OCI-LY1 (cell line): Measurements from ENCODE around the gene CNTNAP2.

ENCODE experiments used
- H2AFZ ChIP-seq: fragments of 200-600 bp; sonication (generic), shearing (Covaris generic); 2 replicates; pipeline ENCODE4 v1.6.0; 2014; ENCODE audit warnings: antibody characterized with exemption, mild to moderate bottlenecking, low read length
- H3F3A ChIP-seq: fragments of 200-600 bp; sonication (generic), shearing (Covaris generic); 2 replicates; pipeline ENCODE4 v1.6.0; 2014; ENCODE audit warnings: mild to moderate bottlenecking, antibody characterized with exemption, low read length, moderate library complexity; ENCODE audit not compliant: insufficient read depth
- H3K27ac ChIP-seq: fragments of 200-600 bp; sonication (generic); 2 replicates; pipeline ENCODE4 v1.5.1; 2014; ENCODE audit warnings: low read length, mixed run types, mild to moderate bottlenecking, low read depth; ENCODE audit not compliant: poor library complexity, severe bottlenecking
- H3K27me3 ChIP-seq: fragments of 200-600 bp; sonication (generic); 2 replicates; pipeline ENCODE4 v1.6.0; 2014; ENCODE audit warnings: antibody characterized with exemption, mild to moderate bottlenecking, low read length, moderate library complexity; ENCODE audit not compliant: insufficient read depth
- H3K36me3 ChIP-seq: fragments of 200-600 bp; sonication (generic); 2 replicates; pipeline ENCODE4 v1.6.1; 2014; ENCODE audit warnings: mild to moderate bottlenecking, antibody characterized with exemption, low read length, moderate library complexity, mixed read lengths; ENCODE audit not compliant: insufficient read depth
- H3K4me1 ChIP-seq: fragments of 200-600 bp; sonication (generic); 2 replicates; pipeline ENCODE4 v1.5.1; 2014; ENCODE audit warnings: mild to moderate bottlenecking, low read length, moderate library complexity; ENCODE audit not compliant: insufficient read depth, severe bottlenecking
- H3K4me2 ChIP-seq: fragments of 200-600 bp; sonication (generic), shearing (Covaris generic); 2 replicates; pipeline ENCODE4 v1.6.1; 2014; ENCODE audit warnings: low read length
- H3K4me3 ChIP-seq: fragments of 200-600 bp; sonication (generic); 2 replicates; pipeline ENCODE4 v1.5.1; 2014; ENCODE audit warnings: low read length, low read depth, mild to moderate bottlenecking, mixed read lengths; ENCODE audit not compliant: poor library complexity, severe bottlenecking
- H3K79me2 ChIP-seq: fragments of 200-600 bp; shearing (Covaris generic); 2 replicates; pipeline ENCODE4 v1.6.1; 2016; ENCODE audit warnings: mixed run types, low read length, mixed read lengths; ENCODE audit not compliant: insufficient read depth
- H3K9ac ChIP-seq: fragments of 200-600 bp; sonication (generic), shearing (Covaris generic); 2 replicates; pipeline ENCODE4 v1.6.1; 2014; ENCODE audit warnings: mild to moderate bottlenecking, low read length, mixed read lengths
- H3K9me2 ChIP-seq: fragments of 200-600 bp; sonication (generic), shearing (Covaris generic); 2 replicates; pipeline ENCODE4 v1.6.1; 2014; ENCODE audit warnings: low read depth, mild to moderate bottlenecking, low read length, mixed read lengths
- H3K9me3 ChIP-seq: fragments of 200-600 bp; shearing (Covaris generic); 2 replicates; pipeline ENCODE4 v1.6.1; 2014; ENCODE audit warnings: low read length, mixed read lengths
- H4K20me1 ChIP-seq: fragments of 200-600 bp; sonication (generic), shearing (Covaris generic); 2 replicates; pipeline ENCODE4 v1.6.0; 2016; ENCODE audit warnings: mild to moderate bottlenecking, low read length; ENCODE audit not compliant: insufficient read depth
- CTCF ChIP-seq: fragments of 200-600 bp; sonication (generic), shearing (Covaris generic); IDR thresholded peaks from 2 replicates; pipeline ENCODE4 v1.5.1; 2017; ENCODE audit warnings: mild to moderate bottlenecking, antibody characterized with exemption, low read length, moderate library complexity, mixed read lengths
- EZH2 ChIP-seq: fragments of 200-600 bp; sonication (generic), shearing (Covaris generic); IDR thresholded peaks from 2 replicates; pipeline ENCODE4 v1.8.0; 2017; ENCODE audit warnings: borderline replicate concordance, mixed run types, mild to moderate bottlenecking, antibody characterized with exemption, low read length, moderate library complexity, mixed read lengths

CNTNAP2 gene

GRCh38 chr7:146645383-146645976 lies 528.9 kb downstream of the CNTNAP2 start:
- Histone ChIP-seq H4K20me1 (no peaks in the 10 kb centered on the region), H2AFZ (peak overlapping the region; percentile 43; the same call in 1 of the 2 replicates), H3K9me2 (no peaks in the 10 kb centered on the region), H3K4me3 (no peak overlapping the region), H3K4me2 (no peak overlapping the region), H3K27me3 (no peaks in the 10 kb centered on the region), H3K9me3 (peaks cover 14% of the 10 kb centered on the region), H3K27ac (peak overlapping the region; percentile 59), H3K9ac (no peak overlapping the region), H3K36me3 (peaks cover 10% of the 10 kb centered on the region), H3F3A (no peaks in the 10 kb centered on the region), H3K79me2 (no peaks in the 10 kb centered on the region), H3K4me1 (peaks cover 42% of the 10 kb centered on the region)
- TF ChIP-seq CTCF: no peak
- no peak for TF ChIP-seq EZH2

GRCh38 chr7:146647445-146647844 lies 530.8 kb downstream of the CNTNAP2 start:
- Histone ChIP-seq H3K4me1 (peaks cover 41% of the 10 kb centered on the region), H3F3A (no peaks in the 10 kb centered on the region), H3K4me2 (peak overlapping the region; percentile 21; the same call in 1 of the 2 replicates), H3K27ac (peak overlapping the region; percentile 79), H3K36me3 (peaks cover 17% of the 10 kb centered on the region), H3K9me2 (no peaks in the 10 kb centered on the region), H3K79me2 (no peaks in the 10 kb centered on the region), H3K4me3 (no peak overlapping the region), H2AFZ (peak overlapping the region; percentile 98), H3K9ac (peak overlapping the region; percentile 1; the same call in 1 of the 2 replicates), H3K9me3 (peaks cover 24% of the 10 kb centered on the region), H4K20me1 (no peaks in the 10 kb centered on the region), H3K27me3 (no peaks in the 10 kb centered on the region)
- TF ChIP-seq EZH2: no peak
- no peak for TF ChIP-seq CTCF

GRCh38 chr7:146652176-146652575 lies 535.6 kb downstream of the CNTNAP2 start:
- H4K20me1 ChIP-seq: no peaks in the 10 kb centered on the region
- H3K27ac ChIP-seq: peak overlapping the region; percentile 98
- TF ChIP-seq EZH2 (no peak), CTCF (no peak)
- H3K4me2 ChIP-seq: no peak overlapping the region
- peaks cover 29% of the 10 kb centered on the region for H3K36me3 ChIP-seq
- no peaks in the 10 kb centered on the region for H3K79me2 ChIP-seq
- no peak overlapping the region for H2AFZ ChIP-seq
- H3K27me3 ChIP-seq: no peaks in the 10 kb centered on the region
- no peak overlapping the region for H3K9ac ChIP-seq
- no peaks in the 10 kb centered on the region for H3F3A ChIP-seq
- peaks cover 15% of the 10 kb centered on the region; the same call in 1 of the 2 replicates for H3K9me3 ChIP-seq
- no peak overlapping the region for H3K4me3 ChIP-seq
- no peaks in the 10 kb centered on the region for H3K9me2 ChIP-seq
- H3K4me1 ChIP-seq: peaks cover 67% of the 10 kb centered on the region
